Measurements from ENCODE around the gene SYCN.

Gene SYCN

DNA sequence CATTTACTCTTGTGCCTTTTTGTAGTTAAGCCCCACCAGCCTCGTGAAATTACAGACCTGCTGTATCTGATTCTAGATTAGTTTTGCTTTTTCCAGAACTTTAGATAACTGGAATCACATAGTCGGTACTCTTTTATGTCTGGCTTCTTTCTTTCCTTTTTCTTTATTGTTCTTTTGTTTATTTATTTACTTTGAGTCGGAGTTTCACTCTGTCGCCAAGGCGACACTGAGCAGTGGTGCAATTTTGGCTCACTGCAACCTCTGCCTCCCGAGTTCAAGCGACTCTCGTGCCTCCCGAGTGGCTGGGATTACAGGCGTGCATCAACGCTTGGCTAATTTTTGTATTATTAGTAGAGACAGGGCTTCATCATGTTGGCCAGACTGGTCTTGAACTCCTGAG is 13.3 kb downstream of the SYCN start:
- H3K9me2 ChIP-seq (replicated peaks; ENCODE audit: low read depth, low read length): no peaks in the 10 kb centered on the region
- no peak overlapping the region for H2AFZ ChIP-seq (ENCODE audit: low read length)
- no peaks in the 10 kb centered on the region for H3K9me3 ChIP-seq (ENCODE audit: insufficient read depth, low read depth, low read length)
- H3K4me1 ChIP-seq (ENCODE audit: insufficient read depth, low read length, poor library complexity, severe bottlenecking): peaks cover 5% of the 10 kb centered on the region
- TF ChIP-seq EZH2phosphoT487 (IDR thresholded peaks at IDR 0.05; ENCODE audit: borderline replicate concordance): no peak
- TF ChIP-seq, protein P1, sequence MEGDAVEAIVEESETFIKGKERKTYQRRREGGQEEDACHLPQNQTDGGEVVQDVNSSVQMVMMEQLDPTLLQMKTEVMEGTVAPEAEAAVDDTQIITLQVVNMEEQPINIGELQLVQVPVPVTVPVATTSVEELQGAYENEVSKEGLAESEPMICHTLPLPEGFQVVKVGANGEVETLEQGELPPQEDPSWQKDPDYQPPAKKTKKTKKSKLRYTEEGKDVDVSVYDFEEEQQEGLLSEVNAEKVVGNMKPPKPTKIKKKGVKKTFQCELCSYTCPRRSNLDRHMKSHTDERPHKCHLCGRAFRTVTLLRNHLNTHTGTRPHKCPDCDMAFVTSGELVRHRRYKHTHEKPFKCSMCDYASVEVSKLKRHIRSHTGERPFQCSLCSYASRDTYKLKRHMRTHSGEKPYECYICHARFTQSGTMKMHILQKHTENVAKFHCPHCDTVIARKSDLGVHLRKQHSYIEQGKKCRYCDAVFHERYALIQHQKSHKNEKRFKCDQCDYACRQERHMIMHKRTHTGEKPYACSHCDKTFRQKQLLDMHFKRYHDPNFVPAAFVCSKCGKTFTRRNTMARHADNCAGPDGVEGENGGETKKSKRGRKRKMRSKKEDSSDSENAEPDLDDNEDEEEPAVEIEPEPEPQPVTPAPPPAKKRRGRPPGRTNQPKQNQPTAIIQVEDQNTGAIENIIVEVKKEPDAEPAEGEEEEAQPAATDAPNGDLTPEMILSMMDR (conservative IDR thresholded peaks at IDR 0.05; ENCODE audit: low read length): no peak
- H4K20me1 ChIP-seq (ENCODE audit: insufficient read depth, low read length, poor library complexity, severe bottlenecking): no peaks in the 10 kb centered on the region
- H3K4me2 ChIP-seq (ENCODE audit: low read depth, low read length, poor library complexity, severe bottlenecking): no peak overlapping the region
- H3K79me2 ChIP-seq (ENCODE audit: insufficient read depth, low read length): no peaks in the 10 kb centered on the region
- no peaks in the 10 kb centered on the region for H3K27me3 ChIP-seq (ENCODE audit: insufficient read depth, low read length, poor library complexity, severe bottlenecking)
- no peak overlapping the region for H3K9ac ChIP-seq (ENCODE audit: low read depth, low read length, poor library complexity, severe bottlenecking)
- H3K36me3 ChIP-seq (ENCODE audit: insufficient read depth, low read length): no peaks in the 10 kb centered on the region
- H3K4me3 ChIP-seq (ENCODE audit: low read length, poor library complexity, severe bottlenecking): no peak overlapping the region
- no peaks in the 10 kb centered on the region for H3F3A ChIP-seq (ENCODE audit: low read depth)

DNA sequence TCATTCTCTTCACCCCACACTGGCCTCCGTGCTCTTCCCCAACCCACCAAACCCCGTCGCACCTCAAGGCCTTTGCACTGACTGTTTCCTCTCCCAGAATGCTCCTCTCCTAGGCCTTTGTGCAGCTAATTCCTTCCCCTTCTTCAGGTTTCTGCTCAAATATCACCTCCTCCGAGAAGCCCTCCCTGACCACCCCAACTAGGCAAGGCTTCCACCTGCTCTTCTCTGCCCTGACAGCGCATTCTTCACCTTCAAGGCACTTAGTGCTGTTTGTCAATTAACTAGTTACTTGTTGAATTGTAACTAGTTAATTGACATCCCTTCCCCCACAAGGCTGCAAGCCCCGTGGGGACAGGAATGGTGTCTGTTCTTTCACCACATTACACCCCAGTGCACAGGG is 15.1 kb downstream of the SYCN start:
- H2AFZ ChIP-seq (ENCODE audit: low read length): no peak overlapping the region
- H3K9me2 ChIP-seq (replicated peaks; ENCODE audit: low read depth, low read length): no peaks in the 10 kb centered on the region
- no peaks in the 10 kb centered on the region for H3K27me3 ChIP-seq (ENCODE audit: insufficient read depth, low read length, poor library complexity, severe bottlenecking)
- no peak overlapping the region for H3K4me2 ChIP-seq (ENCODE audit: low read depth, low read length, poor library complexity, severe bottlenecking)
- H3K9ac ChIP-seq (ENCODE audit: low read depth, low read length, poor library complexity, severe bottlenecking): no peak overlapping the region
- no peaks in the 10 kb centered on the region for H4K20me1 ChIP-seq (ENCODE audit: insufficient read depth, low read length, poor library complexity, severe bottlenecking)
- no peaks in the 10 kb centered on the region for H3F3A ChIP-seq (ENCODE audit: low read depth)
- no peak overlapping the region for H3K4me3 ChIP-seq (ENCODE audit: low read length, poor library complexity, severe bottlenecking)
- no peaks in the 10 kb centered on the region for H3K79me2 ChIP-seq (ENCODE audit: insufficient read depth, low read length)
- TF ChIP-seq, protein P1 (conservative IDR thresholded peaks at IDR 0.05; ENCODE audit: low read length): no peak
- TF ChIP-seq EZH2phosphoT487 (IDR thresholded peaks at IDR 0.05; ENCODE audit: borderline replicate concordance): no peak
- no peaks in the 10 kb centered on the region for H3K4me1 ChIP-seq (ENCODE audit: insufficient read depth, low read length, poor library complexity, severe bottlenecking)
- H3K9me3 ChIP-seq (ENCODE audit: insufficient read depth, low read depth, low read length): no peaks in the 10 kb centered on the region
- H3K36me3 ChIP-seq (ENCODE audit: insufficient read depth, low read length): no peaks in the 10 kb centered on the region

DNA sequence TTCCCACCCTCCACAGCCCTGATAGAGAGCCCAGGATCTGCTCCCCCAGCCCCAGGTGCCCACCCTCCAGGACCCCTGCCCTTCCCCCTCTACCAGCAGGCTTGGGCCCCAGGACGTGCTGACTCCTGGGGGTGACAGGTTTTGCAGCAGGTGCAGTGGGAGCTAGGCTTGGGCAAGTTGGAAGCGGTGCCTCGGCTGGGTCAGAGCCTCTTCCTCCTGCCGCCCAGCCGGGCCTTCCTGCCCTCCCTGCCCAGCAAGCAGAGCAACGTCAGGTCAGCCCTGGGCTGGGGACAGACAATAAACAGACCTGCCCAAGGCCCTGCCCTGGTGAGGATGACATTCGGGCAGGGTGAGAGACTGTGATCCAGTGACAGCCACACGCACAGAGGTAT is 16.5 kb downstream of the SYCN start:
- no peaks in the 10 kb centered on the region for H3K4me1 ChIP-seq (ENCODE audit: insufficient read depth, low read length, poor library complexity, severe bottlenecking)
- H3K36me3 ChIP-seq (ENCODE audit: insufficient read depth, low read length): no peaks in the 10 kb centered on the region
- H4K20me1 ChIP-seq (ENCODE audit: insufficient read depth, low read length, poor library complexity, severe bottlenecking): no peaks in the 10 kb centered on the region
- H3K9me3 ChIP-seq (ENCODE audit: insufficient read depth, low read depth, low read length): no peaks in the 10 kb centered on the region
- no peak overlapping the region for H3K4me3 ChIP-seq (ENCODE audit: low read length, poor library complexity, severe bottlenecking)
- no peaks in the 10 kb centered on the region for H3K9me2 ChIP-seq (replicated peaks; ENCODE audit: low read depth, low read length)
- no peak for TF ChIP-seq EZH2phosphoT487 (IDR thresholded peaks at IDR 0.05; ENCODE audit: borderline replicate concordance)
- TF ChIP-seq, protein P1 (conservative IDR thresholded peaks at IDR 0.05; ENCODE audit: low read length): no peak; the same call in 1 of the 2 replicates
- no peak overlapping the region for H3K4me2 ChIP-seq (ENCODE audit: low read depth, low read length, poor library complexity, severe bottlenecking)
- H3K9ac ChIP-seq (ENCODE audit: low read depth, low read length, poor library complexity, severe bottlenecking): no peak overlapping the region
- no peaks in the 10 kb centered on the region for H3F3A ChIP-seq (ENCODE audit: low read depth)
- H2AFZ ChIP-seq (ENCODE audit: low read length): no peak overlapping the region
- no peaks in the 10 kb centered on the region for H3K27me3 ChIP-seq (ENCODE audit: insufficient read depth, low read length, poor library complexity, severe bottlenecking)
- H3K79me2 ChIP-seq (ENCODE audit: insufficient read depth, low read length): no peaks in the 10 kb centered on the region

Measured in Loucy (cell line).